D721Med (cell line): ENCODE results near the gene ZNRF4.

Source experiments
- DNase-seq: peaks from one replicate; pipeline ENCODE4 v3.0.0; 2011; ENCODE audit warnings: low spot score; ENCODE audit not compliant: insufficient read length
- FAIRE-seq: peaks from 2 replicates; lab custom pipeline; 2011; peaks lifted over from hg19 to GRCh38; lab: Jason Lieb, UNC
- TF ChIP-seq, protein P1 (sequence below): IDR thresholded peaks from 2 replicates; pipeline ENCODE4 v1.5.1; 2012; ENCODE audit warnings: mild to moderate bottlenecking, control low read depth; ENCODE audit not compliant: insufficient read depth; ENCODE audit errors: missing control alignments

Gene ZNRF4

GRCh38 chr19:5443723-5444122, 11.5 kb upstream of the ZNRF4 start:
- TF ChIP-seq, protein P1, sequence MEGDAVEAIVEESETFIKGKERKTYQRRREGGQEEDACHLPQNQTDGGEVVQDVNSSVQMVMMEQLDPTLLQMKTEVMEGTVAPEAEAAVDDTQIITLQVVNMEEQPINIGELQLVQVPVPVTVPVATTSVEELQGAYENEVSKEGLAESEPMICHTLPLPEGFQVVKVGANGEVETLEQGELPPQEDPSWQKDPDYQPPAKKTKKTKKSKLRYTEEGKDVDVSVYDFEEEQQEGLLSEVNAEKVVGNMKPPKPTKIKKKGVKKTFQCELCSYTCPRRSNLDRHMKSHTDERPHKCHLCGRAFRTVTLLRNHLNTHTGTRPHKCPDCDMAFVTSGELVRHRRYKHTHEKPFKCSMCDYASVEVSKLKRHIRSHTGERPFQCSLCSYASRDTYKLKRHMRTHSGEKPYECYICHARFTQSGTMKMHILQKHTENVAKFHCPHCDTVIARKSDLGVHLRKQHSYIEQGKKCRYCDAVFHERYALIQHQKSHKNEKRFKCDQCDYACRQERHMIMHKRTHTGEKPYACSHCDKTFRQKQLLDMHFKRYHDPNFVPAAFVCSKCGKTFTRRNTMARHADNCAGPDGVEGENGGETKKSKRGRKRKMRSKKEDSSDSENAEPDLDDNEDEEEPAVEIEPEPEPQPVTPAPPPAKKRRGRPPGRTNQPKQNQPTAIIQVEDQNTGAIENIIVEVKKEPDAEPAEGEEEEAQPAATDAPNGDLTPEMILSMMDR: no peak
- no peak for DNase-seq
- no peak for FAIRE-seq

DNA sequence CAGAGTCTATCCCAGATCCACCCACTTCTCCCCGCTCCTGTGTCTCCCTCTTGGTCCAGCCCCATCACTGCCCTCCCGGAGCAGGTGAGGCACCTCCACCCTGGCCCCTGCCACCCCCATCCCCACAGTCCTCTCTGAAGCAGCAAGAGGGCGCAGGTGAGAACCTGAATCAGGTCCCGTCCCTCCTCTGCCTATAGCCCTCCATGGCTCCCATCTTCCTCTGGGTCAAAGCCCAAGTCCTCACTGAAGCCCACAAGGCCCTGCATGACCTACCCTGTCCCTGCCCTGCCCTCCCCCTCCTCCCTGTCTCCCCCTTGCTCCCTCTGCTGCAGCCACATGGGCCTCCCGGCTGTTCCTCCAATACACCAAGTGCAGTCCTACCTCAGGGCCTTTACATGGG, 10.8 kb upstream of the ZNRF4 start:
- FAIRE-seq (no peak), DNase-seq (no peak)
- TF ChIP-seq, protein P1: no peak

GRCh38 chr19:5445071-5445470, 10.1 kb upstream of the ZNRF4 start:
- TF ChIP-seq, protein P1: no peak
- no peak for FAIRE-seq
- no peak for DNase-seq

GRCh38 chr19:5445561-5446055, 9.6 kb upstream of the ZNRF4 start:
- DNase-seq (no peak), FAIRE-seq (no peak)
- TF ChIP-seq, protein P1: no peak

DNA sequence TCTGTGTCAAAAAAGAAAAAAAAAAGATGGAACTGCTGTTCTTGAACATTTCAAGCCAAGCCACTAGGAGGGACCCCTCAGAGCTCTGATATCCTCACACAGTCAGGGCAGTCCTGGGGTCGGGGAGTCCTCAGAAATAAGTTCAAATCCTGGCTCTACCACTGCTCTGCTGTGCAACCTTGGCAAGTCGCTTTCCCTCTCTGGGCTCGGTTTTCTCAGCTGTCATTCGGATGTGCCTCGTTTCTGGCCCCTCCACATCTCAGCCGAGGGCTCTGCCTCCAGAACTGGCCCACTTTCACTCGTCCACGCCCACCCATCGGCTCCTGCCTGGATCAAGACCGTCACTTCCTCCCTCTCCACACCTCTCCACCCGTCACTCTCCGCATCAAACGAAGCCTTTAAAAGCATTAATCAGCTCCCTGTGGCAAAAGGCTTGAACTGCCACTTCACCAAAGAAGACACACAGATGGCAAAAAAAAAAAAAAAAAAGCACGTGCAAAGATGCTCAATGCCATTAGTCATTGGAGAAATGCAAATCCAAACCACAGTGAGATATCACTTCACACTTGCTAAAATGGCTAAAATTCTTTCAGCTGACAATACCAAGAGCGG, 7.4 kb upstream of the ZNRF4 start:
- FAIRE-seq: no peak
- no peak for DNase-seq
- TF ChIP-seq, protein P1: no peak

- DNase-seq: no peak
- TF ChIP-seq, protein P1: no peak
- FAIRE-seq: no peak
Measured at GRCh38 chr19:5448374-5448773, 6.8 kb upstream of the ZNRF4 start.

- no peak for FAIRE-seq
- TF ChIP-seq, protein P1: no peak
- DNase-seq: no peak
Measured at GRCh38 chr19:5450482-5451126, 4.6 kb upstream of the ZNRF4 start.
